Measurements from ENCODE around the gene AMPD1. TPM values are rescaled to one million over a fixed set of nuclear protein-coding genes. Genes with fewer than 3 reads are reported as not detected.

Gene AMPD1
- total and polyA plus RNA-seq, 4 donors: 0.05 to 0.52 TPM; not detected in 2

GRCh38 chr1:114641377-114641776, 54.0 kb downstream of the AMPD1 start:
- H3K4me1 ChIP-seq (ENCODE audit: control insufficient read depth in 1 of 2, insufficient read depth in 2 of 2, low read length in 2 of 2): no peaks in the 10 kb centered on the region
- ATAC-seq (ENCODE audit: low FRiP score): no peak
- H3K36me3 ChIP-seq (ENCODE audit: control insufficient read depth in 1 of 2, insufficient read depth in 2 of 2, low read length in 1 of 2): no peaks in the 10 kb centered on the region
- H3K27me3 ChIP-seq (ENCODE audit: control insufficient read depth in 1 of 2, insufficient read depth in 2 of 2, low read length in 1 of 2): no peaks in the 10 kb centered on the region
- H3K4me3 ChIP-seq (ENCODE audit: low read length in 2 of 2): no peak overlapping the region
- 90 to 96% methylated on average over 2 of the region's 2 CpGs for WGBS, 2 donors
- no peak overlapping the region for H3K27ac ChIP-seq (ENCODE audit: low read depth in 1 of 2, low read length in 2 of 2)
- intact Hi-C loops (cut with DNase I): no loop called here
- H3K9me3 ChIP-seq (ENCODE audit: control insufficient read depth, low read length): no peaks in the 10 kb centered on the region
- no peak for DNase-seq

- intact Hi-C loops (cut with DNase I): no loop called here
- no peaks in the 10 kb centered on the region for H3K36me3 ChIP-seq (ENCODE audit: control insufficient read depth in 1 of 2, insufficient read depth in 2 of 2, low read length in 1 of 2)
- no peaks in the 10 kb centered on the region for H3K27me3 ChIP-seq (ENCODE audit: control insufficient read depth in 1 of 2, insufficient read depth in 2 of 2, low read length in 1 of 2)
- H3K4me3 ChIP-seq (ENCODE audit: low read length in 2 of 2): no peak overlapping the region
- no peak for DNase-seq
- no peak overlapping the region for H3K27ac ChIP-seq (ENCODE audit: low read depth in 1 of 2, low read length in 2 of 2)
- H3K9me3 ChIP-seq (ENCODE audit: control insufficient read depth, low read length): no peaks in the 10 kb centered on the region
- H3K4me1 ChIP-seq (ENCODE audit: control insufficient read depth in 1 of 2, insufficient read depth in 2 of 2, low read length in 2 of 2): no peaks in the 10 kb centered on the region
- WGBS, 2 donors: 66 to 67% methylated on average over 3 of the region's 3 CpGs
- ATAC-seq (ENCODE audit: low FRiP score): no peak
Measured at GRCh38 chr1:114638910-114639309, 56.4 kb downstream of the AMPD1 start.

GRCh38 chr1:114632427-114632826, 62.9 kb downstream of the AMPD1 start:
- intact Hi-C loops (cut with DNase I): no loop called here
- no peak for DNase-seq
- ATAC-seq (ENCODE audit: low FRiP score): no peak
- Histone ChIP-seq H3K27ac (ENCODE audit: low read depth in 1 of 2, low read length in 2 of 2) (no peak overlapping the region), H3K9me3 (ENCODE audit: control insufficient read depth, low read length) (no peaks in the 10 kb centered on the region), H3K4me1 (ENCODE audit: control insufficient read depth in 1 of 2, insufficient read depth in 2 of 2, low read length in 2 of 2) (no peaks in the 10 kb centered on the region), H3K4me3 (ENCODE audit: low read length in 2 of 2) (no peak overlapping the region), H3K27me3 (ENCODE audit: control insufficient read depth in 1 of 2, insufficient read depth in 2 of 2, low read length in 1 of 2) (no peaks in the 10 kb centered on the region), H3K36me3 (ENCODE audit: control insufficient read depth in 1 of 2, insufficient read depth in 2 of 2, low read length in 1 of 2) (no peaks in the 10 kb centered on the region)

- intact Hi-C loops (cut with DNase I): no loop called here
- no peak for ATAC-seq (ENCODE audit: low FRiP score)
- Histone ChIP-seq H3K36me3 (ENCODE audit: control insufficient read depth in 1 of 2, insufficient read depth in 2 of 2, low read length in 1 of 2) (no peaks in the 10 kb centered on the region), H3K4me1 (ENCODE audit: control insufficient read depth in 1 of 2, insufficient read depth in 2 of 2, low read length in 2 of 2) (no peaks in the 10 kb centered on the region), H3K27ac (ENCODE audit: low read depth in 1 of 2, low read length in 2 of 2) (no peak overlapping the region), H3K9me3 (ENCODE audit: control insufficient read depth, low read length) (no peaks in the 10 kb centered on the region), H3K4me3 (ENCODE audit: low read length in 2 of 2) (no peak overlapping the region), H3K27me3 (ENCODE audit: control insufficient read depth in 1 of 2, insufficient read depth in 2 of 2, low read length in 1 of 2) (no peaks in the 10 kb centered on the region)
- WGBS, 2 donors: 36 to 61% methylated on average over 2 of the region's 2 CpGs
- DNase-seq: no peak
Measured at GRCh38 chr1:114627107-114627506, 68.2 kb downstream of the AMPD1 start.

- Histone ChIP-seq H3K4me3 (ENCODE audit: low read length in 2 of 2) (no peak overlapping the region), H3K36me3 (ENCODE audit: control insufficient read depth in 1 of 2, insufficient read depth in 2 of 2, low read length in 1 of 2) (no peaks in the 10 kb centered on the region), H3K9me3 (ENCODE audit: control insufficient read depth, low read length) (no peaks in the 10 kb centered on the region), H3K27ac (ENCODE audit: low read depth in 1 of 2, low read length in 2 of 2) (no peak overlapping the region), H3K4me1 (ENCODE audit: control insufficient read depth in 1 of 2, insufficient read depth in 2 of 2, low read length in 2 of 2) (no peaks in the 10 kb centered on the region), H3K27me3 (ENCODE audit: control insufficient read depth in 1 of 2, insufficient read depth in 2 of 2, low read length in 1 of 2) (no peaks in the 10 kb centered on the region)
- ATAC-seq (ENCODE audit: low FRiP score) (no peak), DNase-seq (no peak)
- intact Hi-C loops (cut with DNase I): no loop called here
- WGBS, 2 donors: 95 to 96% methylated on average over 5 of the region's 5 CpGs
Measured at GRCh38 chr1:114623364-114623763, 72.0 kb downstream of the AMPD1 start.

Other genes with a start within 250 kb of the AMPD1 start
- gene TRIM33, start 184.3 kb downstream of the AMPD1 start, total RNA-seq: 10 to 100 TPM; 39.3 to 42.8 TPM
- gene TRIM33, start 184.3 kb downstream of the AMPD1 start, polyA plus RNA-seq: 10 to 100 TPM in 1 of 2 donors, 1 to 10 TPM in 1; 5.6 to 21.6 TPM
- 10 to 100 TPM; 23.9 to 29.8 TPM for gene BCAS2, start 113.9 kb downstream of the AMPD1 start, total RNA-seq
- gene BCAS2, start 113.9 kb downstream of the AMPD1 start, polyA plus RNA-seq: 10 to 100 TPM; 31.6 to 38.1 TPM
- gene DENND2C, start 25.5 kb downstream of the AMPD1 start, total RNA-seq: 1 to 10 TPM; 3.6 to 5.9 TPM
- 1 to 10 TPM in 1 of 2 donors, under 1 TPM in 1; 0.25 to 1.9 TPM for gene DENND2C, start 25.5 kb downstream of the AMPD1 start, polyA plus RNA-seq
- gene NRAS, start 21.2 kb upstream of the AMPD1 start, total RNA-seq: 10 to 100 TPM; 17.9 to 21.1 TPM
- 10 to 100 TPM in 1 of 2 donors, 1 to 10 TPM in 1; 5.6 to 14.9 TPM for gene NRAS, start 21.2 kb upstream of the AMPD1 start, polyA plus RNA-seq
- 100 to 1,000 TPM; 549 to 607 TPM for gene CSDE1, start 62.4 kb upstream of the AMPD1 start, total RNA-seq
- 100 to 1,000 TPM; 286 to 661 TPM for gene CSDE1, start 62.4 kb upstream of the AMPD1 start, polyA plus RNA-seq
- gene SIKE1, start 85.1 kb upstream of the AMPD1 start, total RNA-seq: 10 to 100 TPM; 31.4 to 40.1 TPM
- 10 to 100 TPM; 18.8 to 22.5 TPM for gene SIKE1, start 85.1 kb upstream of the AMPD1 start, polyA plus RNA-seq
- gene SYCP1, start 159.3 kb upstream of the AMPD1 start, total RNA-seq: not detected
- not detected for gene SYCP1, start 159.3 kb upstream of the AMPD1 start, polyA plus RNA-seq